Measurements from ENCODE around the gene GFM1. TPM values are rescaled to one million over a fixed set of nuclear protein-coding genes. Genes with fewer than 3 reads are reported as not detected.

The GFM1 gene
- total RNA-seq, 1 donor from 2014 or later, result 60.1 TPM

DNA sequence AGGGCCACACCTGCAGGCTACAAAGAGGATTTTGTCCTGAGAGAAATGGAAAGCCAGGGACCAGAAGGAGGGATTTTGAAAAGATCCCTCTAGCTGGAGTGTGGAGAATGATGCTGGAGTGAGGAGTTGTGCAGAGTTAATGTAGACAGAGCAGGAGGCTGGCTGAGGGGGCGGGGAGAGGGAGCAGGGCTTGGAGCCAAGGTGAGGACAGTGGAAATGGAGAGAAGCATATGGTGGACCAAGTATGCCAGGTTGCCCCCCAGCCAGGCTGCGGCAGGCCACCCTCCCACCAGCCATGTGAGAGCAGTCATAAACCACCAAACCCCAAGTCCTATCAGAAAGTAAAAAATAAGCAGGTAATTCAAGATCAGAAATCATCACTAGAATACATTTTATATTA lies 73.2 kb downstream of the GFM1 start:
- intact Hi-C loops (cut with DNase I), result no loop called here
- DNase-seq (no peak), ATAC-seq (ENCODE audit: poor library complexity) (no peak)

DNA sequence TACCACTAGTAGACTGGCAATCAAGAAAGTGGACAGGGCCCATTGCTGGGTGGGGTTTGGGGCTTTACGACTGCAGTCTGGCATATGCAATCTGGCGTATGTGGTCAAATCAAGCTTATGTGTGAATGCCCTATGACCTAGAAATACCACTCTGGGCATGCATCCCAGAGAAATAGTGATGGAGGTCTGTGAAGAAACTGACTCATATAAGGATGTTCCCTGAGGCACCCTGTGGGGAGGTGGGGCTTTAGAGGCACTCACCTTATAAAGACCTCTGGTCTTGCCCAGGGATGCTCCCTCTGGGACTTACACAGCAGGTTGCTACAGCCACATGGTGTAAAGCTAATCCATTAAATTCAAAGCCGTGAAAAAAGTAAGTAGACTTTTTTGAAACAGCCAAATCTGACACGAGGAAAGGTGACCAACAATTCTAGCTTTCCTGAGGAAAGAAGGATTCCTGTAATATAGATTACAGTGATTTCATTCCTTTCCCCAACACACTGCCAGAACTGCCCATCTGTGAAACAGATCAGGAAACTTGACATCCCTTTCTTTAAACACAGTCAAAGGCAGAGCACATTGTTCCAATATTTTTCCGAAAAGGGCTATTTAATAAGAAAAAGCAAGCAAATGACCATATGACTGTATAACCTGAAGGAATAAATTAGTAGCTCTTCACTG lies 74.3 kb downstream of the GFM1 start:
- ATAC-seq (ENCODE audit: poor library complexity) (peak; percentile 21), DNase-seq (no peak)
- intact Hi-C loops (cut with DNase I), result no loop called here

DNA sequence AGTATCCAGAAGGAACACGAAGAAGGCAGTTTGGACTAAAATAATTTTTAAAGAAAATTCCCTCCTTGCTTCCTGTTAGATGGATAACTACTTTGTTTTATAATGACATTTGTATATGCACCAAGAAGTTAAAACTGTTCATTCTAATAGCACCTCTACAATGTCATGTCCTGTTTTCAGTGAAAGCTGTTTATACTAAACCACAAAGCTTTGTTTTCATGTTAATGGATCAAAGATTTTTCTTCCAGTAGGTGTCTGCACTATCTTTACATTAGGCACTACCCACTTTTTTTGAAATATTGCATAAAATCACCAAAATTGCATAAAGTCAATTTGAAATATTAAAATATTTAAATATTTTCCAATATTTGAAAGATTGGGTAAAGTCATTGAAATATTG lies 77.8 kb downstream of the GFM1 start:
- intact Hi-C loops (cut with DNase I), result no loop called here
- ATAC-seq (ENCODE audit: poor library complexity) (no peak), DNase-seq (no peak)

DNA sequence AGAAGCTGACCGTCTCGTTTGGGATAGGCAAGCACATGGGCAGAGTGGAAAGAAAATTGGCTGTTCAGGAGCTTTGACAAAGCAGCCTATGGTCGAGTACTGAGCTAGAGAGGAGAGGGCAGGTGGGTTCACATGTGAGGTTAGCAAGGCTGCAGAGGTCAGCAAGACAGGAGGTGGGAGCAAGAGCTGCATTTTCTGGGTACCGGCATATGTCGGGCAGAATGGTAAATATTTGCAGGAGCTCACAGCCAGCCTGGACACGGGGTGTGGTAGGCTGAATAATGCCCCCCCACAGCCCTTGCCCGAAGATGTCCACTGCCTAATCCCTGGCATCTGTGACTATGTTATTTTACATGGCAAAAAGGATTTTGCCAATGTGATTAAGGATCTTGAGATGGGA lies 79.7 kb downstream of the GFM1 start:
- intact Hi-C loops (cut with DNase I), result no loop called here
- DNase-seq (no peak), ATAC-seq (ENCODE audit: poor library complexity) (no peak)

DNA sequence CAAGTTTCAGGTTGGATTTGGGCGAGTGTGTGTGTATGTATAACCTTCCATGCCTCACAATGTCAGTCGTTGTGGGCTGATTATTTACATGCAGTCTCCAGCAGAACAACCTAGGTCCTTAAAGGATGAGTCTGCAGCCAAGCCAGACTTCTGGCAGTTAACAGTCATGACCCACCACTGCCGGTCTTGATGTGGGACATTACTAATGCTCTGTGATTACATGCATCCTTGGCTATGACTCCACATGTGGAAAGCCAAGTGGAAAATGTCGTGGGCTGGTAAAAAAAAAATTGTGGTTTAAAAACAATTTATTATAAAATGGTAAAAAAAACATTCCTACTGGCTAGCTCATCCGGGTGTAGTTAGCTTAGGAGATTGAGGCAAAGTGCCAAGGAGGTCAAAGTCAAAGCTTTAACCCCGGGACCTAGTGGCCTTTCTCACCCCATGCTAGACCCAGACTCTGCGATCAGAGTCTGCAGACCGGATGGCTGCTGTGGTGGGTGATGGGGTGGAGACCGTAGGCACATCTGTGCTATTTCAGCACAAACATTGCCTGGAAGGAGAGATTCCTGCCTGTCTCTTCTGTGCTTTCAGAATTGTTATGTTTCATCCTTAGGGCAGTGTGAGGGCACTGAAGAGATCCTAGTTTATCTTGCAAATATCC lies 81.2 kb downstream of the GFM1 start:
- intact Hi-C loops (cut with DNase I), result loop anchor here (5.0 kb wide), 1 partner anchor 67 kb away; no protein-coding TSS in a partner anchor
- DNase-seq, result no peak
- peak; percentile 53 for ATAC-seq (ENCODE audit: poor library complexity)

DNA sequence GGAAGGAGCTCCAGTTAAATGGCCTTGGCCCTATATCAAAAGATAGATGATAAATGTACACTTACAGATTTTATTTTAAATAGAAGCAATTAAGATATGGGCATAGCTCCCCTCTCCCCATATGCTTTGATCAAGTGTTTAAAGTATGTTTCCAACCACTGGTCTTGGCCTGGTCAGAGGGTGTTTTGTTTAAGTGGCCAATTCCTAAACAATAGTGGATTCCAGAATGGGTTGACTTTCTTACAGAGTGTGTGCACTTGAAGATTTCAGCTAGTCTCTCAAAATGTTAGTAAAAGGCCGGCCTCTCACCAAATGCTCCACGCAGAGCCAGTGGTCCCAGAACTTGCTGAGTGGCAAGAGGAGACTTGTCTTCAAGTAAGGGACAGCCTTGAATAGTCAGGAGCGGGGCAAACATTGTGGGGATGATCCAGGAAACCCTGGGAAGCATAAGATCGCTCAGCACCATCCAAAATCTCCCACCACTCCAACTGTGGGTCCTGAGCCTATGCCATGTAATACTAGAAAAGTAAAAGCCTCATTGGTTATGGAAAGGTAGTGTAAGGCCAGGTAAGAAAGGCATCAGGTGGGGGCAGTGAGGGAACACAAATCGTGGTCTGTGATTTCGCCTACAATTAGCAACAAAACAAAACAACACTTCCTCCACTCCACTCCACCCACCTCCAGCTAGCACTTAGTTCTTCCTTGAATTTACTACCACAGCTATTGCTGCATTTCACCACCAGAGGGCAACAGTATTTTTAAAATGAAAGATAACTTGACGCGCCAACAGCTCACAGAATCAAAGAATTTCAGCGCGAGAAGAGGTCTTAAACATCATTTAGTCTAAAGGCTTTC lies 83.1 kb downstream of the GFM1 start:
- no peak for DNase-seq
- peak; percentile 50 for ATAC-seq (ENCODE audit: poor library complexity)
- intact Hi-C loops (cut with DNase I), result loop anchor here (5.0 kb wide), 1 partner anchor 65 kb away; no protein-coding TSS in a partner anchor

DNA sequence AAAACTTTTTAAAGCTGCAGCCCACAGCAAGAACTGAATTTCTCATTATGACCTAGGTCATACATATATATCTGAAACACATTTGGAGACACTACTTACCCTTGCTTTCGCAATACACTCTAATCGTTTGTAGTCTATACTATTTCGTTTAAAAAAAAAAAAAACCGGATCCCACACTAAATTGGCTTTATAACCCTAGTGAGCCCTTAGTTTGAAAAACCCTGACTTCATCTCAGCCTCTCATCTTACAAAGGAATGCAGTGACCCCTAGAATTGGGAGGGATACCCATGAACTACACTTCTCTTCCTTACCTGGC lies 83.7 kb downstream of the GFM1 start:
- intact Hi-C loops (cut with DNase I), result loop anchor here (5.0 kb wide), 1 partner anchor 64 kb away; no protein-coding TSS in a partner anchor
- ATAC-seq (ENCODE audit: poor library complexity) (no peak), DNase-seq (no peak)

DNA sequence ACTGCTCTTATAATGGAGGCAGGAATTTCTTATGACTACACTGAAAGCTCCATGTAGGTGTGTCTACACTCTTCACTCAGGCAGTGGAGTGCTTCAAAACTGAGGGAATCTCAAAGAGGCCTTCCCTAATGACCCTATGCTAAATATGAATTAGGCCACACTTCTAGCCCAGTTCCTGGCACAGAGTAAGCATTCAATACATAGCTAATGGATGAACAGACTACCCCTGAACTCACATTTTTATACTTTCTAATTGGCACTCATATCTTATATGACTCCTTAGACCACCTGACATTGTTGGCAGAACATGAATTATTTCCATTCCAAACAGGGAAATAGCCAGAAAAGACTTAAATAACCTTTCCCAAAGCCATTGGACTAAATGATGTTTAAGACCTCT lies 84.5 kb downstream of the GFM1 start:
- no peak for ATAC-seq (ENCODE audit: poor library complexity)
- intact Hi-C loops (cut with DNase I), result loop anchor here (5.0 kb wide), 1 partner anchor 63 kb away; no protein-coding TSS in a partner anchor

DNA sequence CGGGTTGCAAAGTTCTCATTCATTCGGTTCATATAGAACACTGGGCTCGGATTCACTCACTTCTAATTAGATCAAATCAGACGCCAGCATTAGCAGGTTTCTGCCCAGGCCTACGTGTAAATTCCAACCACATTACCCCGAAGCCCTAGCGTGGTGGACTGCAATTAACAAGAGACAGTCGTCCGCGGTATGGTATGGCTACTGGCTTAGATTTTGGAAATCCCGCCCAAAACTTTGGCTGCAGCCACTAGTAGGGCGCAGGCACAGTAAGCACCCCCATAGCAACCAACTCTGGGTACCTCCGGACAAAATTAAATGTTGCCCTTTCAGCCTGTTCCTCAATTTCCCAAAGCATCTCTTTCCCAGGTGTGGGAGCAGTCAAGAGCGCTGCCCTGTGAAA lies 87.2 kb downstream of the GFM1 start:
- intact Hi-C loops (cut with DNase I), result no loop called here
- ATAC-seq (ENCODE audit: poor library complexity) (no peak), DNase-seq (no peak)

More for the DNA sequence above, 84.5 kb downstream of the GFM1 start:
- no peak for DNase-seq

DNA sequence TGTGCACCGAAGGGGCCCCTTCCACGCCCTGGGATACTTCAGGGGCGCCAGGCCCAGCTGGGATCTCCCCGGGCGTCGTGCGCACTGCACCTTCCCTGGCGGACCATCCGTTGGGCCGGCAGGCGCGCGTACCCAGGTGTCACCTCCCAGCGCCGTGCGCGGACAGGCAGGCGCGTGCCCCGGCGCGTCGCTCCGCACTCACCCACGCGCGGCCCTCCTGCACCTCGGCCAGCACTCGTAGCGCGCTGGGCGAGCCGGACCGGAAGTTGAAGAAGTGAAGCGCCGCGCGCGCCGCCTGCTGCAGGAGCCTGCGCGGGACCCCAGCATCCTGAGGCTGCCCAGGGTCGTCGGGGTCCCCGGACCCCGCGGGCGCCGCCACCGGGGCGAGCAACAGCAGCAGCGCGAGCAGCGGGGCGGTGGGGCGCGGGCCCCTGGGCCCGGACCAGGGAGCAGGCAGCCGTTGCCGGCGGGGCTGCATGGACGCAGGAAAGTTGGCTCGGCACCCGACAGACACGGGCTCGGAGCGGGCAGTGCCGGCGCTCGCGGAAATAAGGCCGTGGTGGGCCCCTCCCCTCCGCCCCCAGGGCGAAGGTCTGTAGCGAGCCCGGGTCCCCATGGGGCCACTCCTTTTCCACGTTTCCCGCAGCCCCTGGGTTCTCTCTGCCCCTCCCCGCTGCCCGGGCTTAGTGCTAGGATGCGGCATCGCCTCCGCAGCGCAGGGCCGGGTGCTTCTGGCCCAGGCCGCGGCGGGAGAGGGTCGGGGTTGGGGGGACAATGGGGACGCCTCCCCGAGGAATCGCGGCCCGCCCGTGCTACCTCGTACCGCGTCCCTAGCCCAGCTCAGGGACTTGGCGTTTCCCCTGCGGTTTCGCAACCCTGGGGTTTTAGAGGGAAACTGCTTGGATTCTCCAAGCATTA lies 87.9 kb downstream of the GFM1 start, which contains the start of gene RARRES1:
Gene RARRES1, minus strand, starts transcription at position 520 of the 918 bp plus-strand sequence. Its CDS starts 42 bp downstream, at position 478.
- intact Hi-C loops (cut with DNase I), result no loop called here
- ATAC-seq (ENCODE audit: poor library complexity) (peak; percentile 88), DNase-seq (peak; percentile 88)

DNA sequence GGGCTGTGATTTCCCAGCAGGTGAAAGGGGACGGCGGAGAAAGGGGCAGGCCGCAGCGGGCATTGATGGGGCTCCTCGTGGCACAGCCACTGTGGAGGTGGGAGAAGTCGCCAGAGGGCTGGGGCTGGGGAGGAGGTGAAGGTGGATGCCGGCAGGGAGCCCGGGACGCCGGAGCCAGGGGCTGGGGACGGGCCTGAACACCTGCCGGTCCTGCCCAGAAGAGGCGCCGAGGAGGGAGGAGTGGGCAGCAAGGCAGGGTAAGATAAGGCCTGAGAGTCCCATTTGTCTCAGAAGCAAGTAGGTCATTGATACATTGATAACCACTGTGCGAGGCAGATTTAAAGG lies 88.5 kb downstream of the GFM1 start:
- intact Hi-C loops (cut with DNase I), result no loop called here
- ATAC-seq (ENCODE audit: poor library complexity), result peak; percentile 3
- DNase-seq, result no peak

DNA sequence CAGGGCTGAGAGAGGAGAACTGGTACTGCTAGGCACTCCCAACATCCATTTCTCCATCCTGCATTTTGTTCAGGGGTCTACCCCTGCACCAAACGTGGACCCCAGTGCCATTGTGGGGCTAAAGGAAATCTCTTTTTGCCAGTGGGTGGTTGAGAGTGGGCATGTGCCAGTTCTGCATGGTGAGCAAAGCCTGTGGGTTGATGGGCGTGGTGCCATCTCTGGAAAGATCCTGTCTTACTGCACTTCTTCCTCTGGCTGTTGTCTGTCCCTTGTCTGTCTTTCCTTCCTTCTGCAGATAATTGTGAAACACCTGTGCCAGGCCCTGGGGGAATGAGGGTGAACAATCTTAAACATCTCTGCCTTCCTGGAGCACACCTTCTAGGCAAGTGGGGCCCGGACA lies 89.3 kb downstream of the GFM1 start:
- intact Hi-C loops (cut with DNase I), result no loop called here
- DNase-seq (no peak), ATAC-seq (ENCODE audit: poor library complexity) (no peak)

DNA sequence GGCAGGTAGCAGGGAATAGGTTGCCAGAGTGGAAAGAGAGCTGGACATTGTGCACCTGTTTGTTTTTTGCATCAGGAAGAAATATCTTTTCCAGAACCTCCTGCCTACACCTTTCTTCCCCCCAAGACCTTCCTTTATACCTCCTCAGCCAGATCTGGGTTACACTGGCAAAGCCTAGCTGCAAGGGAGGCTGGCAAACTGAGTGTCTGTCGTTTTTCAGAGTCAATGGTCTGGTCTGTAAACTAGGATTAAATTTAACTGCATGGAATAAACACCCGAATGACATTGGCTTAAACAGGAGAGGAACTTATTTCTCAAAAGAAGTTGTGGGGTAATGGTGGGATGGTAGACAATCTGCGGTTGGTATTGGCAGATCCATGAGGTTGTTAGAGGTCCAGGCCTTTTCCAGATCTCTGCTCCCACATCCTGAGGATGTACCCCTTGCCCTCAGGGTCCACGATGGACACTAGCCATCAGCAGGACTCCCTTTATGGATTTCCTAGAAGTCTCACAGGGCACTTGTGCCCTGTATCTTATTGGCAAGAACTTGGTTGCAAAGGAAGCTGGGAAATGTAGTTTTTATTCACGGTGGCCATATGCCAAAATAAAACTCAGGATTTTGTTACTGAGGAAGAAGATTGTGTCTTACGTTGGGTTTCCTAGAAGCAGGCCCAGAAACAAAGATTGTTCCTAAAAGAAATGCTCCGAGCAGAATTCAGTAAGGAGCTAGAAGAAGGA lies 91.1 kb downstream of the GFM1 start:
- DNase-seq (no peak), ATAC-seq (ENCODE audit: poor library complexity) (no peak)
- intact Hi-C loops (cut with DNase I), result no loop called here

DNA sequence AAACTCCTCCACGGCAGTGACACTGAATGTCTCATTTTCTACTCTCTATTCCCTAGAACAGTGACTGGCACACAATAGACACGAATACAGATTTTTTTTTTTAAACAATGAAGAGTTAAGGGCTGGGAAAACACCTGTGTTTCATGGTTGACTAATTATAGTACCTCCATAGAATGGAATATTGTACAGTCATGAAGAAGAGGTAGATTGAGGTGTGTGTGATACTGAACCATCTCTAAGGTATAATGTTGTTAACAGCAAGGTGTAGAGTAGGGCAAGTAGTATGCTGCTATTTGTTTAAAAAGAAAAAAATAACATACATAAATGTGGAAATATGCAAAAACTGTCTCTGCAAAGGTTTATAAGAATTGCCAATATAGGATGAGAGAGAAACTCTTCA lies 93.1 kb downstream of the GFM1 start:
- DNase-seq, result no peak
- intact Hi-C loops (cut with DNase I), result no loop called here
- no peak for ATAC-seq (ENCODE audit: poor library complexity)

DNA sequence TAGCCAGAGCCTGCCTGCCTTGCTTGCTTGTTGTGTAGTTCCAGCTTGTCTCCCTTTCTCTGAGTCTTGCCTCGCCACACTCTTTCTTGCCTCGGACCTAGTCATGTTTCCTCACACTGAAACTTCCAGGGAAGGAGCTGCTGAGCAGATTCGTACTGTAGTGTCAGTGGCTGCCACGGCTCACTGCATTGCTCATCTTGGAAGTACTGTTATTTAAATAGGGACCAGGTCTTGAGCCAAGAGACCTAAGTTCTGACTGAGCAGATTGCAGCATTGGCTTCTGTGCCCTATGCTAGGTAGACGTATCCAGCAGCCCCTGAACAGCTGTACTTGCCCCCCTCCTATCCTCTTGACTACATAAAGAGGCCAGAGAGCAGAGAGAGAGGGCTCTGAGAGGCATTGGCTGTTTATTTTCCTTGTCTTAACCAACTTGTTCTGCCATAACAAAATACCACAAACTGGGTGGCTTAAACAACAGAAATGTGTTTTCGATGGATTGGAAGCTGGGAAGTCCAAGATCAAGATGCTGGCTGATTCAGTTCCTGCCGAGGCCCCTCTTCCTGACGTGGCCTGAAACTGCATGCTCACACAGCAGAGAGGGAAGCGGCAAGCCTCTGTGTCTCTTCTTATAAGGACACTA lies 93.8 kb downstream of the GFM1 start:
- DNase-seq (no peak), ATAC-seq (ENCODE audit: poor library complexity) (no peak)
- intact Hi-C loops (cut with DNase I), result no loop called here

DNA sequence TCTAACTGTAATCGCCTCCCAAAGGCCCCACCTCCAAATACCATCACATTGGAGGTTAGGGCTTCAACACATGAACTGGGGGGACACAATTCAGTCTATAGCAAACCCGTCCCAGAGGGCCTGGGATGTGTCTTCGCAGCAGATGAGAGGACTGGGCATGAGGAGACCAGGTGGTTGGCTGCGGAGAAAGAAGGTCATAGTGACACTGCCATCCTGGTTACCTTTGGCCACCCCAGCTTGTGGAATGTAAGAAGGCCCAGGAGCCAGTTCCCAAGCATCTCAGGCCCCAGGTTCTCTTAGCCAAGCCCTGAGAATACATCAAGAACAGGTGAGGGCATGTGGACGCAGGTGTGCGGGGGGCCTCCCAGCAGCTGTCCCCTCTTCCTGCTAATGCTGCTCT lies 94.3 kb downstream of the GFM1 start:
- intact Hi-C loops (cut with DNase I), result no loop called here
- DNase-seq, result no peak
- ATAC-seq (ENCODE audit: poor library complexity), result no peak

DNA sequence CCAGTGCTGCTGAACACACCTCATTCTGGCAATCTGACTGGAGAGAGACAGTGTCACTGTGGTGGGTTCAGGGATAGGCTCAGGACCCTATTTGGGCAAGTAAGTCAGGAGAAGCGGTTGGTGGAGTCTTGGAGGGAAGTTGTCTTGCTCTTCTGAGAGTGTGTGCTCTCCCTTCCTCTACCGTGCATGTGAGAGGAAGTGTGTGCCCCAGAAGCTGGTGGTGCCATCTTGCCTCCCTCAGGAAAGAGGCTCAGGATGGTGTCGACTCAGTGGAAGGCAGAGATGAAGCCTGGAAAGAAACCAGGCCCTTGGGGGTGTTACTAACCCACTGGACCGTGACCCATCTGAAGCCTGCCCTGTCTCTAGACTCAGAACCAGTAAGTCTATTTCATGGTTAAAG lies 94.8 kb downstream of the GFM1 start:
- intact Hi-C loops (cut with DNase I), result no loop called here
- DNase-seq (no peak), ATAC-seq (ENCODE audit: poor library complexity) (no peak)

DNA sequence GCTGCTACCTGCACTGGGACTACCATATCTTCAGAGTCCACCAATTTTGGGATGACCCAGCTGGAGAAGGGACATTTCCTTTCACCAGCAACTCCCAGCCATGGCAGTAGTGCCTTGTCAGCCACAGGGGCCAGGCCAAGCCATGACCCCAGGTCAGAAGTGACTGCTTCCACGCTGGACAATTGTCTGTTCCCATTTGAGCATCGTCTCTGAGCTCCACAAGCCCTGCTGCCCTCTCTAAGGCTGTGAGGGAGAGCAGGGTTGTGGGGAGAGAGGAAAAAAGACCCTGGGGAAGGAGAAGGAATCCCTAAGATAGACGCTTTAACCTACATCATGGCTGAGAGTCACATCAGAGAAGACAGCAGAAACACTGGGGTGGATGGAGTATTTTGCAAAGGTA lies 95.3 kb downstream of the GFM1 start:
- no peak for DNase-seq
- peak; percentile 13 for ATAC-seq (ENCODE audit: poor library complexity)
- intact Hi-C loops (cut with DNase I), result no loop called here
